Limb (tissue), 2 donors: ENCODE measurements around the gene BCAS2.
"Not testable (repeated sequence)": the region's sequence is repeated elsewhere in the genome, so short reads cannot be mapped to it uniquely, and the experiment has no call there.

Source experiments
- DNase-seq, 2 donors: peaks; one replicate each; pipeline ENCODE4 v3.0.0-alpha.2; 2016; ENCODE audit errors: extremely low spot score in 2 of 2

Gene BCAS2

GRCh38 chr1:114581335-114582287 is at the start of gene BCAS2:
TSS of gene BCAS2 (minus strand) at chr1:114581615. CDS start at chr1:114581591, 24 bp downstream.
- peak; percentile 96 to 99 for DNase-seq

- peak in 1 of 2 donors; percentile 6 for DNase-seq
Measured at GRCh38 chr1:114627107-114627506, 45.7 kb upstream of the BCAS2 start.

GRCh38 chr1:114623364-114623763 is 41.9 kb upstream of the BCAS2 start:
- DNase-seq: no peak

GRCh38 chr1:114620419-114620818 is 39.0 kb upstream of the BCAS2 start:
- no peak for DNase-seq

GRCh38 chr1:114618606-114619005 is 37.2 kb upstream of the BCAS2 start:
- no peak for DNase-seq

- DNase-seq: no peak
Measured at GRCh38 chr1:114610546-114611245, 29.3 kb upstream of the BCAS2 start.

- no peak for DNase-seq
Measured at GRCh38 chr1:114609826-114610225, 28.4 kb upstream of the BCAS2 start.

GRCh38 chr1:114609026-114609425 is 27.6 kb upstream of the BCAS2 start:
- DNase-seq: no peak

GRCh38 chr1:114607223-114607622 is 25.8 kb upstream of the BCAS2 start:
- no peak for DNase-seq

- no peak for DNase-seq
Measured at GRCh38 chr1:114597949-114598348, 16.5 kb upstream of the BCAS2 start.

GRCh38 chr1:114595602-114596001 is 14.2 kb upstream of the BCAS2 start:
- no peak for DNase-seq

GRCh38 chr1:114594046-114594445 is 12.6 kb upstream of the BCAS2 start:
- DNase-seq: no peak

GRCh38 chr1:114589122-114589521 is 7.7 kb upstream of the BCAS2 start:
- DNase-seq: no peak

- DNase-seq: no peak
Measured at GRCh38 chr1:114588196-114588689, 6.8 kb upstream of the BCAS2 start.

GRCh38 chr1:114587203-114587991 is 6.0 kb upstream of the BCAS2 start:
- no peak for DNase-seq

- no peak for DNase-seq
Measured at GRCh38 chr1:114586513-114587047, 5.2 kb upstream of the BCAS2 start.

GRCh38 chr1:114585231-114585630 is 3.8 kb upstream of the BCAS2 start:
- DNase-seq: no peak

- no peak for DNase-seq
Measured at GRCh38 chr1:114574365-114574764, 7.0 kb downstream of the BCAS2 start.

GRCh38 chr1:114564141-114564540 is 17.3 kb downstream of the BCAS2 start:
- DNase-seq: no peak

- DNase-seq: not testable (repeated sequence)
Measured at GRCh38 chr1:114562978-114563510, 18.4 kb downstream of the BCAS2 start.

GRCh38 chr1:114561333-114561732 is 20.1 kb downstream of the BCAS2 start:
- DNase-seq: no peak
